Neural cell (in vitro differentiated cells): ENCODE measurements around the gene BCAS1. TPM values are rescaled to one million over a fixed set of nuclear protein-coding genes. Genes with fewer than 3 reads are reported as not detected.

Source experiments
- H2AFZ ChIP-seq: fragments of 200-600, 300-800 bp; sonication (generic), shearing (Covaris generic); 2 replicates; pipeline ENCODE4 v1.6.0; 2014; ENCODE audit warnings: low read depth, mild to moderate bottlenecking, antibody characterized with exemption, low read length, moderate library complexity
- H3F3A ChIP-seq: fragments of 200-600 bp; shearing (Covaris generic); 2 replicates; pipeline ENCODE4 v1.6.1; 2016; ENCODE audit warnings: mild to moderate bottlenecking, moderate library complexity, mixed read lengths, antibody characterized with exemption, low read length; ENCODE audit not compliant: insufficient read depth, poor library complexity, severe bottlenecking
- H3K27ac ChIP-seq: fragments of 200-600, 300-800 bp; sonication (generic), shearing (Covaris generic); 2 replicates; pipeline ENCODE4 v1.5.1; 2014; ENCODE audit warnings: mild to moderate bottlenecking, low read length, moderate library complexity
- H3K27me3 ChIP-seq: fragments of 300-800, 200-600 bp; sonication (generic), shearing (Covaris generic); 2 replicates; pipeline ENCODE4 v1.6.0; 2014; ENCODE audit warnings: mild to moderate bottlenecking, low read depth, low read length, moderate library complexity; ENCODE audit not compliant: insufficient read depth
- H3K36me3 ChIP-seq: fragments of 300-800, 200-600 bp; sonication (generic), shearing (Covaris generic); 2 replicates; pipeline ENCODE4 v1.5.1; 2014; ENCODE audit warnings: mild to moderate bottlenecking, antibody characterized with exemption, low read length, moderate library complexity; ENCODE audit not compliant: insufficient read depth
- H3K4me2 ChIP-seq: fragments of 300-800, 200-600 bp; sonication (generic), shearing (Covaris generic); 2 replicates; pipeline ENCODE4 v1.6.0; 2014; ENCODE audit warnings: mild to moderate bottlenecking, low read length
- H3K4me3 ChIP-seq: fragments of 300-800, 200-600 bp; sonication (generic), shearing (Covaris generic); 2 replicates; pipeline ENCODE4 v1.5.1; 2014; ENCODE audit warnings: mild to moderate bottlenecking, low read length, moderate library complexity
- H3K79me2 ChIP-seq: fragments of 200-600 bp; shearing (Covaris generic); replicated peaks from 2 replicates; pipeline ENCODE4 v1.6.0; 2014; ENCODE audit warnings: mild to moderate bottlenecking, low read length, moderate library complexity; ENCODE audit not compliant: insufficient read depth
- H3K9ac ChIP-seq: fragments of 300-800, 200-600 bp; sonication (generic), shearing (Covaris generic); 2 replicates; pipeline ENCODE4 v1.6.1; 2016; ENCODE audit warnings: mild to moderate bottlenecking, low read length, mixed read lengths
- H3K9me2 ChIP-seq: fragments of 200-600 bp; shearing (Covaris generic); 2 replicates; pipeline ENCODE4 v1.6.1; 2016; ENCODE audit warnings: mild to moderate bottlenecking, low read length, mixed read lengths; ENCODE audit not compliant: insufficient read depth
- H3K9me3 ChIP-seq: fragments of 200-600, 300-800 bp; sonication (generic), shearing (Covaris generic); 2 replicates; pipeline ENCODE4 v1.6.1; 2016; ENCODE audit warnings: mild to moderate bottlenecking, mixed run types, low read length, moderate library complexity, mixed read lengths
- H4K20me1 ChIP-seq: fragments of 200-600 bp; shearing (Covaris generic); 2 replicates; pipeline ENCODE4 v1.6.1; 2016; ENCODE audit warnings: mild to moderate bottlenecking, mixed run types; ENCODE audit not compliant: insufficient read depth
- CTCF ChIP-seq: fragments of 450-650 bp; IDR thresholded peaks from 2 replicates; pipeline ENCODE4 v1.5.1; 2014; ENCODE audit warnings: antibody characterized with exemption, mild to moderate bottlenecking, moderate library complexity; ENCODE audit not compliant: poor library complexity, severe bottlenecking
- EP300 ChIP-seq: fragments of 450-650 bp; conservative IDR thresholded peaks from 2 replicates; pipeline ENCODE4 v1.6.1; 2014; ENCODE audit warnings: antibody characterized with exemption, mild to moderate bottlenecking, moderate library complexity; ENCODE audit not compliant: poor library complexity, severe bottlenecking
- EZH2 ChIP-seq: fragments of 200-600, 300-800 bp; shearing (Covaris generic), sonication (generic); IDR thresholded peaks from 2 replicates; pipeline ENCODE4 v1.6.1; 2014; ENCODE audit warnings: antibody characterized with exemption, low read length, borderline replicate concordance, mild to moderate bottlenecking; ENCODE audit not compliant: insufficient read depth, poor library complexity, severe bottlenecking
- MXI1 ChIP-seq: fragments of 450-650 bp; conservative IDR thresholded peaks from 2 replicates; pipeline ENCODE4 v1.6.1; 2014; ENCODE audit warnings: antibody characterized with exemption, mild to moderate bottlenecking; ENCODE audit not compliant: poor library complexity, severe bottlenecking
- POLR2AphosphoS5 ChIP-seq: IDR thresholded peaks from 2 replicates; pipeline ENCODE4 v1.6.1; 2012
- RAD21 ChIP-seq: fragments of 450-650 bp; conservative IDR thresholded peaks from 2 replicates; pipeline ENCODE4 v1.6.1; 2014; ENCODE audit warnings: antibody characterized with exemption, mild to moderate bottlenecking, moderate library complexity
- REST ChIP-seq: IDR thresholded peaks from 2 replicates; pipeline ENCODE4 v1.6.1; 2012; ENCODE audit warnings: borderline replicate concordance
- SMC3 ChIP-seq: fragments of 450-650 bp; conservative IDR thresholded peaks from 2 replicates; pipeline ENCODE4 v1.6.1; 2014; ENCODE audit warnings: antibody characterized with exemption, mild to moderate bottlenecking, moderate library complexity; ENCODE audit not compliant: poor library complexity
- TAF1 ChIP-seq: IDR thresholded peaks from 2 replicates; pipeline ENCODE4 v1.6.1; 2012; ENCODE audit warnings: low read depth
- polyA plus RNA-seq: library from polyadenylated mRNA; depleted of rRNA; stranded (reverse); fragments of >200 nt; gene quantifications from 2 replicates; pipeline ENCODE4 v1.2.3, GENCODE V29; 2014

BCAS1 gene
- polyA plus RNA-seq, 1 donor from 2014 or later: not detected

- Histone ChIP-seq H3K79me2 (no peaks in the 10 kb centered on the region), H3K4me3 (no peak overlapping the region), H4K20me1 (no peaks in the 10 kb centered on the region), H2AFZ (no peak overlapping the region), H3K9me2 (no peaks in the 10 kb centered on the region), H3K36me3 (no peaks in the 10 kb centered on the region), H3K27ac (no peak overlapping the region), H3K4me2 (no peak overlapping the region), H3K27me3 (no peaks in the 10 kb centered on the region), H3K9me3 (no peaks in the 10 kb centered on the region), H3K9ac (no peak overlapping the region), H3F3A (no peaks in the 10 kb centered on the region)
- TF ChIP-seq CTCF: no peak
- TF ChIP-seq POLR2AphosphoS5: no peak
- no peak for TF ChIP-seq EP300
- no peak for TF ChIP-seq TAF1
- TF ChIP-seq MXI1: no peak
- no peak for TF ChIP-seq EZH2
- TF ChIP-seq SMC3: no peak
- no peak for TF ChIP-seq RAD21
- no peak for TF ChIP-seq REST
These were observed 79.5 kb downstream of the BCAS1 start for GRCh38 chr20:53990768-53991450.

GRCh38 chr20:53990003-53990402 is 80.4 kb downstream of the BCAS1 start:
- Histone ChIP-seq H3K27ac (no peak overlapping the region), H3K36me3 (no peaks in the 10 kb centered on the region), H3K4me2 (no peak overlapping the region), H3K79me2 (no peaks in the 10 kb centered on the region), H4K20me1 (no peaks in the 10 kb centered on the region), H2AFZ (no peak overlapping the region), H3F3A (no peaks in the 10 kb centered on the region), H3K9me3 (no peaks in the 10 kb centered on the region), H3K27me3 (no peaks in the 10 kb centered on the region), H3K9me2 (no peaks in the 10 kb centered on the region), H3K9ac (no peak overlapping the region), H3K4me3 (no peak overlapping the region)
- TF ChIP-seq EP300: no peak
- no peak for TF ChIP-seq SMC3
- no peak for TF ChIP-seq TAF1
